HG02610 (cell line): ENCODE data around the gene FAM83F.
"Not testable (repeated sequence)": the region's sequence is repeated elsewhere in the genome, so short reads cannot be mapped to it uniquely, and the experiment has no call there.

Experiments
- ATAC-seq: cut with Tn5 transposase; IDR thresholded peaks from one replicate; pipeline ENCODE4 v1.9.1; 2021; ENCODE audit warnings: mild to moderate bottlenecking, moderate library complexity; ENCODE audit not compliant: unreplicated experiment

The FAM83F gene

DNA sequence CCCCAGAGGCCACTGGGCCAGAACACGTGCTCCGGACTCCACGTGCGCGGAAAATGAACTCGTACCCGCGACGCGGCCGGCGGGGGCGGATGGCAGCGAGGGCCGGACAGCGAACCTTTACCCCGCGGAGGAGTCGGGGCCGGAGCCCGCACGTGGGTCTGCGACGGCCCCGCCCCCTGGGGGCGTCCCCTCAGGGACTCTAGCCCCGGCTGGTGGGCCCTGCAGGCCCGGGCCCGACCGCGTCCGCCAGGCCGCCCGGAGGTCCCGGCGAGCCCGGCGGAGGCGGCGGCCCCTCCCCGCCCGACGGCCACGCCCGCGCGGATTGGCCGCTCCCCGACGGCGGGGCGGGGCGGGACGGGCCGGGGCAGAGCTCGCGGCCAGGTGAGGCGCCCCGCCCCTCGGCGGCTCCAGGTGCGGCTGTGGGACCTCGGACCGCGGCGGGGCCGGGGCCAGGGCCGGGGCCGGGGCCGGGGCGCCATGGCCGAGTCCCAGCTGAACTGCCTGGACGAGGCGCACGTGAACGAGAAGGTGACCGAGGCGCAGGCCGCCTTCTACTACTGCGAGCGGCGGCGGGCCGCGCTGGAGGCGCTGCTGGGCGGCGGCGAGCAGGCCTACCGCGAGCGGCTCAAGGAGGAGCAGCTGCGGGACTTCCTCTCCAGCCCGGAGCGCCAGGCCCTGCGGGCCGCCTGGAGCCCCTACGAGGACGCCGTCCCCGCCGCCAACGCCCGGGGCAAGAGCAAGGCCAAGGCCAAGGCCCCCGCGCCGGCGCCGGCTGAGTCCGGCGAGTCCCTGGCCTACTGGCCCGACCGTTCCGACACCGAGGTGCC lies at the start of gene FAM83F:
Gene FAM83F (plus strand): TSS at position 389 of the 827 bp plus-strand sequence. CDS start 89 bp downstream, at position 478.
- no peak for ATAC-seq

GRCh38 chr22:39946126-39946502 lies 48.6 kb upstream of the FAM83F start:
- no peak for ATAC-seq

DNA sequence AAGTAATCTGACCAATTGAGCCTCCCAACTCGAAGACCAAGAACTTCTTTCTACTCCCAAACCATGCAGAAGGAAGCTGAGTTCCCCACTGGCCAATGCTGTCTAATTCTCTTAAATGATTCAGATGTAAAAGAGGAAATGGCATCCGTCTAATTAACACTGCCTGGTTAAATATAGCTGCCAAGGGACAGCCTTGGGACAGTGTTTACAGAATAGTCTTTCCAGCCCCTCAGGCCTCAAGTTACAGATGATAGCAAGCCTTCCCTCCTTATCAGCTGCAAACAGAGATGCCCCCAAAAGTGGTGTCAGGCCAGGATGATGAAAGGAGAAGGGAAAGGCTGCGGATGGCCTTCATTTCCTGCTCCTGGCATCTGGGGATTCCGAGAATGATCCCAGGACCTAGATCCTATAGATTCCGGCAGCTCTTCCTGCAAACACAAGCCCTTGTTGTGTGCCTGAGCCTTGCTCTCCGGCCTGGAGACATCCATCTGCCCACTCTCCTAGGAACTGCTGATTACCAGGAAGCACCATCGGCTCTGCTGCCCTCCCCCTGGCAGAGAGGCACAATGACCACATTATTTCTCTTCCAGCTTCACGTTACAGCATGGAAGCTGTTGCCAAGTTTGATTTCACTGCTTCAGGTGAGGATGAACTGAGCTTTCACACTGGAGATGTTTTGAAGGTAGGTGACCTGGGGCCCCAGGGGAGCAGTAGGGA lies 48.1 kb upstream of the FAM83F start:
- ATAC-seq: no peak

DNA sequence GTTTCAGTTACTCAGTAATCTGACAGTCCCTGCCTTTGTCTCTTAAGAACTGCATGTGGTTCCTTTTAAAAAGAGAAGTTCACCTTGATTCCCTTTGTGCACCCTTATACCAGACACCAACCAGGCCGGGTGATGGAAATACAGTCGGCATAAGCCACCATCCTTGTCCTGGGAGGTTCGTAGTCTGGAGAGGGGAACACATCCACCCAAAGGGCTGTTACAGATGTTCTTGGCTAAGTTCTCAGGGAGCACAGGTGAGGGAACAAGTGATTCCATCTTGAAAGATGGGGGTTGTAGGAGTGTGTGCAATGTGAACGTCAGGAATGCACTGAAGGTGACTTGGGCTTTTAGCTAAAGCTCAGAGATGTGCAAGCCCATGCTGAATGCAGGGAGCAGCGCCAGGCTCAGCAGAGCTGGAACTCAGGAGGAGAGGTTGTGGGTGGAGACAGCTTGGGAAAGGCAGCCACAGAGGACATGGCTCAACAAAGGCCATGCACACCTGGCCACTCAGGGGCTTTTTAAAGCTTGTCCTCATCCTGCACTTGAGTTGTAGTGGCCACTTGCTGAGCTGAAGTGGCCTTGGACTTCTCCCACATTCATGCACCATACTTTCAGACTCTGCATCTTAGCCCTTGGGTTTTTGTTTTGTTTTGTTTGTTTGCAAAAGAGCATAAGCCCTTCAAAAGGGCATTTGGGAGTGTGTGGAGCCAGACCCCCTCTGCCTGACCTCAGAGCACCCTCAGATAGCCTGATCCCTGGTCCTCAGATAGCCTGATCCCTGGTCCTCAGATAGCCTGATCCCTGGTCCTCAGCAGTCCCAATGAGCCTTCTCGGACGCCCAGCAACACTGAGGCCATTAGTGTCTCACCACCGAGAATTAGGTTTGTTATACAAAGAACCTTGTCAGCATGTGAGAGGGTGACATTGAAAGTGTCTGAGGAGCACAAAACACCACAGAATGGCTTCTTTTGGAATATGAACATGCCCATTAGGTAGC lies 47.2 kb upstream of the FAM83F start:
- ATAC-seq: no peak

DNA sequence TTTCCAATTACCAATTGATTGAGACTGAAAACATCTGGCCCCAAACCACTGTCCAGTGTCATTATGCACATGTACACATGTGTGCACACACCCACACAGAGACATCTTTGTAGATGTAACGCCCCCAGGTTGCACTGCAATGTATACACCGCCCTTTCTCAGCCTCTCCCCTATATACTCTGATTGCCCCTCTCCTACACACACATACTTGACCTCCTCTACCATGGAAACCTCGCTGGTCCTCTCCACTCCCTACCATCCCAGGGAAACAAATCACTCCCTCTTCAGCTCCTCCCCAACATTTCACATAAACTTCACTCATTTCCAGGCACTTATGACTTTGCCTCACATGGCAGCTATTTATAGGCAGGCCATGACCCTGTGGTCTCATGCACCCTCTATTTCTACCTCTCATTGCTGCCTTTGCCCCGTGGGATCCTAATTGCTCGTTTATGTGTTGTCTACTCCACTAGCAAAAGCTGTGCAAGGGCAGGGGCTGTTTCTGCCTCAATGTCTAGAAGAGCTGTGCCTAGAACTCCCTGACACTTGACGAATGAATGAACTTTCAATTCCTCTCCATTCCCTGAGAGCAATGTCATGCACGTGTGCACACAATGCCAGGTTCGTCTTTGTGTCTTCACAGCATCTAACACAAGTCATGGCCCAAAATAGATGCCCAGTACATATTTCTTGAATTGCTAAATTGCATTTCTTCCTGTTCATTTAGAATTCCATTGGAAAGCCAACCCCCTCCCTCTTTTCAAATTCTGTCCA lies 44.6 kb upstream of the FAM83F start:
- no peak for ATAC-seq

GRCh38 chr22:39951603-39952293 lies 43.0 kb upstream of the FAM83F start:
- not testable (repeated sequence) for ATAC-seq

GRCh38 chr22:39952347-39952746 lies 42.4 kb upstream of the FAM83F start:
- ATAC-seq: no peak

DNA sequence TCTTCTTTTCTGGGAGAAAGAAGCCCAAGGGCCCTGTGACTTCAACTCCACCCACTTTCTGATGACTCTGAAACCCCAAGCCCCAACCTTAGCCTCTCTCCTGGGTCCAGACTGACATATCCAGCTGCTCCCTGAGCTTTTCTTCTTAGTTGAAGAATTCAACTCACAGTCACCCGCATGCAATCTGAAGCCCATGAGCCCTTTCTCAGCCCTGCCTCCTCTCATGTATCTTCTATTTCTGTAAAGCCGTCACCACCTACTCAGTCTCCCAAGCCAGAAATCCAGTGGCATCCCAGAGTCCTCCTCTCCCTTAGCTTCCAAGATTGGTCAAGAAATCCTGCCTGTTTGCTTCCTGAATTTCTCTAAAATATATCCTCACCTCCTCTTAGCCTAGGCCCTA lies 41.7 kb upstream of the FAM83F start:
- ATAC-seq: no peak

- ATAC-seq: no peak
These were observed 40.1 kb upstream of the FAM83F start for GRCh38 chr22:39954584-39955055.

DNA sequence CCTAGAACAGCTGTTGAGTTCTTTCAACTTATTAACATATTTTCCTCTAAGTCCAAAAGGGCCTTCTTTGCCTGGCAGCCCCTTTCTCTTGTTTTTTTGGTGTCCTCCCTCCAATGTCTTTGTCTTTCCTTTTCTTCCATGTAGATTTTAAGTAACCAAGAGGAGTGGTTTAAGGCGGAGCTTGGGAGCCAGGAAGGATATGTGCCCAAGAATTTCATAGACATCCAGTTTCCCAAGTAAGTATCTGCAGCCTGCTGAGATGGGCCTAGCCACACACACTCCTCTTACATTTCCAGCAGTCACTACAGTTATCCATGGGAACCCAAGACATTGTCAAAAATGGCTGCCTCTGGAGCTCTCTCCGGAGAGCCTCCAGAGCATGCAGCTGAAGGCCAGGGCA lies 39.1 kb upstream of the FAM83F start:
- ATAC-seq: no peak

DNA sequence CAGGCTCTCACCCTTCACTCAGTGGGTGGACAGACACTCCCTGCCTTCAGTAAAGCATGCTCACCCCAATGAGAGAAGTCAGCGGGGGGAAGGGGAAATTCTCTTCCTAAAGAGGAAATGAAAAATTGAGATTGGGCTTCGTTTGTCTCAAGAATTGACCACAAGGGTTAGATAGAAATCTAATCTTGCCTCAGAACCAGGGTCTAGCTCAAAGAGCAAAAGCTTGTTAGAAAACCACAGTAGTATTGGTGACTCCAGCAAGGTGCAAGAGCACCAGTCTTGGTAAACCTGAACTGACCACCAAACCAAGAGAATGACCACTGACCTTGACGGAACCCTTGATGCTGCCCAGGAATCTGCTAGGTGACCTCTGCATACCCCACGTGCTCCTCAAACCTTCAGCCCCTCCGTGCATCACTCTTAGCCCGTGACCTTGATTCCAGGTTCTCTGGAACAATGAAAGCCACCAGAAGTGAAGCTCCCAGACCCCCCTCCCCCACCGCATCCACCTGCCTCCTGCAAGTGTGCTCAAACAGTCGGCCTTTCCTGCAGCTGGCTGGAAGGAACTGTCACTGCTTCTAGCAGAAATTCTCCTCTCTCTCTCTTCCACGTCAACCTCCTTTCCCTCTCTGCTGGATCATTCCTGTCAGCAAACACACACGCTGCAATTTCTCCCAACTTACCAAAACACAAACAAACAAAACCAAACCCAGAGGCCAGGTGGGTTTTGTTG lies 37.7 kb upstream of the FAM83F start:
- no peak for ATAC-seq

DNA sequence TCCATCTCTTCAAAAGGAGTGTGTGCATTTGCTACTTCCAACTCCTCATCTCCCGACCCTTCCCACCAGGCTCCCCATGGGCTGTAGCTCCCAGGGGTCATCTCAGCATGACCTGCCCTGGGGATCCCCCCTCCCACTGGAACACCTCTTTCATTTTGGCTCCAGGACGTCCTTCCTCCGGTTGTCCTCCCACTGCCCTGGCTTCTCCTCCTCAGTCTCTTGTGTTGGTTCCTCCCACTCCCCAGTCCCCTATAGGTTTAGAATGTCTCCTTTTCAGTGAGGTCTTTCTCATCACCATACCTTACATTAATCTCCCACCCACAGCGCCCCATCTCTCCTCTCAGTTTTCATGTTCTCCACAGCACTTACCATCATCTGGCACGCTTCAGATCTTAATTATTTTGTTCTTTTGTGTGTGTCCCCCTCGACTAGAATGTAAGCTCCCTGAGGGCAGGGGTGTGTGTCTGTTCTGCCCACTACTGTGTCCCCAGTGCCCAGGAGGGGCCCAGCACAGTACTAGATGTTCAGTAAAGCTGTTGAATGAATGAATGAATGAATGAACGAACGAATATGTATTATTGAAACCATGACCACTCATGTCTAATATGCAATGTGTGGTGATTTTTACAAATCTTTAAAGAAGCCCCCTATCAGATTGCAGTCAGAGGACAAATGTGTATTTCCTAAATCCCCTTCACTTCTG lies 36.6 kb upstream of the FAM83F start:
- no peak for ATAC-seq

DNA sequence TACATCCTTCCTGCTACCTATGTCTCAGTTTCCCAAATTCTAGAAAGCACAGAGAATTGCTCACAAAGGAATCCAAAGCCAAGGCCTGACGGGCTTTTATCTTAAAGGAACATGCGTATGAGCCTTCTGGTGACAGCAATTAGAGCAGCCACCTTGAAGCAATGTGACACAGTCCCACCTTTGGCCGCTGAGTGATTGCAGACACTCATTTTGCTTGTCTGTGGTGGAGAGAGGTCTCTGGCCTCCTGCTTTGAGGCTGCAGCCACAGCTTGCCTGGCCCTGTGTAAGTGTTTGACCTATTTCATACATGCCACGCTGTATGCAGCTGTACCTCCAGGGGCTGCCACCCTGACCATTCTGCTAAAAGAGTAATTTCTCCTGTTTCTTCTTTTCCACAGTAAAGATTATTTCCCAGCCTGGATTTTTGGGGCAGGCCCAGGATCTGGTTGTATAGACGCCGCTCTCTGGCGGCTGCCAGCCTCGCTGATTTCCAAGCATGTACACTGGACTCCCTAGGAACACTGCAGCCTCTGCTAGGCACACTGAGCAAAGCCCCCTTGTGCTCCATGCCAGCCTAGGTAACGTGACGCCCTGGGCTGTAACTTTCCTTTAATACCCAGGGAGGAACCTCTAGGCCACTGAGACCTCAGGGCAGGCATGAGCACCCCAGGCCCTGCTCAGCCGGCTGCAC lies 35.7 kb upstream of the FAM83F start:
- ATAC-seq: no peak

GRCh38 chr22:39959640-39960447 lies 34.9 kb upstream of the FAM83F start, which contains the start of gene TMA7B:
Gene TMA7B (plus strand): TSS chr22:39960397. CDS start chr22:39964375, 3,978 bp downstream.
- no peak for ATAC-seq

GRCh38 chr22:39960791-39961746 lies 33.7 kb upstream of the FAM83F start:
- ATAC-seq: peak; percentile 91

GRCh38 chr22:39962071-39962470 lies 32.7 kb upstream of the FAM83F start:
- ATAC-seq: no peak
